SK-N-MC (cell line): ENCODE data around the gene SOX10.

Experiments used
- EZH2 ChIP-seq: fragments of 200-600 bp; sonication (generic); IDR thresholded peaks from one replicate; pipeline ENCODE4 v1.6.1; 2017; ENCODE audit warnings: antibody characterized with exemption
- FOXP2 ChIP-seq: optimal IDR thresholded peaks from 2 replicates; pipeline ENCODE3; 2011; ENCODE audit warnings: mild to moderate bottlenecking, moderate library complexity; ENCODE audit not compliant: insufficient read depth; ENCODE audit errors: extremely low read length, control extremely low read depth
- POLR2AphosphoS5 ChIP-seq: IDR thresholded peaks from 2 replicates; pipeline ENCODE4 v1.6.1; 2012; ENCODE audit warnings: mild to moderate bottlenecking, low read depth, low read length, borderline replicate concordance

DNA sequence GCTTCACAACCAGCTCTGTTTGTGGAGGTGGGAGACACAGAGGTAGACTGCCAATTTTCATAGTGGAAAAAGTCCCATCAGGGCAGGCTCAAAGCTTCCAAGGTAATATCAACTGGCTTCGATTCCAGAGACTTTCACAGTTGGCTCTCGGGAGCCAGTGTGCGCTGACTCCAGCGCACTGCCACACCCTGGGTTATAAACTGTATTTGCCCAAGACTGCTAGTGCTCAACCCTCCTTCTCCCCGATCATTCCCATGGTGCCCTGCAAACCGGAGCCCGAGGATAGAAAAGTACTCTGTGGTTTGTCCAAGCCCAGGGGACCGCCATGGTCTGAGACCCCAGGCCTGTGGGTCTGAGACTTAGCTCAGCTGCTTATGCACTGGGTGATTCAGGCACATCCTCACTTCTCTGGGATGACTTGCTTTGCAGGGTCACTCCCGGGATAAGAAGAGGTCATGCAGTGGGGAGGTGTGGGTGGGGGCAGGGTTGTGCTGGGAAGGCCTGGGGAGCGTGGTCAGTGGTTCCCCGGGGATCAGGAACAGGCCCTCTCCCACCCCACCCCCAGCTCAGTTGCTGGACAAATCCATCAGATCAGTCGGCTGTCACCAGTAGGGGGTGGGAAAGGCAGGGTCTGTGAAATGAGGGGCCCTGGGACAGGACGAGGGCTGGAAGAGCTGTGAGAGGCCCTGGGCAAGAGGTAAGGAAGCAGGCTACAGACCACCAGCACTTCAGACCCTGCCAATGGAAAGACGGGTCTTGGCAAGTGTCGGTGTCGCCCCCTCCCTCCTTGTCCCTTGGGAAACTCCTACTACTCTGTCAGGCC, 46.2 kb upstream of the SOX10 start:
- TF ChIP-seq POLR2AphosphoS5 (no peak), FOXP2 (no peak), EZH2 (no peak)
